Jurkat, Clone E6-1 (cell line): ENCODE measurements around the gene CYTH4.

Experiments
- DNase-seq: peaks from one replicate; pipeline ENCODE4 v3.0.0-alpha.2; 2011; ENCODE audit warnings: low read depth, low spot score
- H3K4me3 ChIP-seq: 2 replicates; pipeline ENCODE4 v1.5.1; 2011; ENCODE audit warnings: mild to moderate bottlenecking, low read length, control low read depth, moderate library complexity

Gene CYTH4

GRCh38 chr22:37357446-37358075 lies 75.3 kb downstream of the CYTH4 start:
- DNase-seq = no peak
- no peak overlapping the region for H3K4me3 ChIP-seq

GRCh38 chr22:37358386-37358785 lies 76.1 kb downstream of the CYTH4 start:
- H3K4me3 ChIP-seq = no peak overlapping the region
- no peak for DNase-seq

- no peak for DNase-seq
- H3K4me3 ChIP-seq = no peak overlapping the region
These were observed 76.6 kb downstream of the CYTH4 start for GRCh38 chr22:37358917-37359316.

- H3K4me3 ChIP-seq = no peak overlapping the region
- DNase-seq = no peak
These were observed 80.3 kb downstream of the CYTH4 start for GRCh38 chr22:37362621-37363020.

- H3K4me3 ChIP-seq = no peak overlapping the region
- no peak for DNase-seq
These were observed 81.1 kb downstream of the CYTH4 start for GRCh38 chr22:37363261-37363992.
